WTC11 (cell line): ENCODE measurements around the gene RGS9. TPM values are rescaled to one million over a fixed set of nuclear protein-coding genes. Genes with fewer than 3 reads are reported as not detected.

Experiments used
- ATAC-seq: fragments of 200-7000 bp; cut with Tn5 transposase; 2 replicates; pipeline ENCODE4 v1.10.0; 2021; ENCODE audit warnings: mild to moderate bottlenecking, moderate library complexity
- CTCF ChIA-PET: fragments of 300-600 bp; sonication (Branson Sonifier 250); formaldehyde crosslinking; loops from one replicate; lab custom pipeline; 2021; ENCODE audit warnings: antibody characterized with exemption; lab: Charles Lee
- POLR2A ChIA-PET: fragments of 350-600 bp; sonication (Branson Sonifier 250); formaldehyde crosslinking; loops from one replicate; lab custom pipeline; 2021; ENCODE audit warnings: antibody characterized with exemption; lab: Charles Lee
- DNase-seq: peaks from one replicate; pipeline ENCODE4 v3.0.0; 2021; ENCODE audit warnings: low spot score
- H3K27ac Mint-ChIP-seq: 2 replicates; pipeline ENCODE4 v1.8.0; 2021; ENCODE audit warnings: mixed read lengths
- H3K27me3 Mint-ChIP-seq: 2 replicates; pipeline ENCODE4 v1.8.0; 2021; ENCODE audit warnings: low read depth, mild to moderate bottlenecking, moderate library complexity, mixed read lengths
- H3K36me3 Mint-ChIP-seq: 2 replicates; pipeline ENCODE4 v1.8.0; 2021; ENCODE audit warnings: mixed read lengths
- H3K4me1 Mint-ChIP-seq: 2 replicates; pipeline ENCODE4 v1.8.0; 2022; ENCODE audit warnings: mixed read lengths
- H3K4me3 Mint-ChIP-seq: 2 replicates; pipeline ENCODE4 v1.8.0; 2021; ENCODE audit warnings: mild to moderate bottlenecking, moderate library complexity, mixed read lengths
- H3K9me3 Mint-ChIP-seq: 2 replicates; pipeline ENCODE4 v1.8.0; 2021; ENCODE audit warnings: mixed read lengths
- CBFB ChIP-seq: sonication (generic); formaldehyde crosslinking; IDR thresholded peaks from 2 replicates; pipeline ENCODE4 v1.8.1; 2022; ENCODE audit warnings: mild to moderate bottlenecking, low read depth, missing genetic modification reagents
- CREB1 ChIP-seq: sonication (generic); formaldehyde crosslinking; IDR thresholded peaks from 2 replicates; pipeline ENCODE4 v1.8.0; 2023; ENCODE audit warnings: mild to moderate bottlenecking, missing genetic modification reagents
- FOXK1 ChIP-seq: sonication (generic); formaldehyde crosslinking; IDR thresholded peaks from 2 replicates; pipeline ENCODE4 v1.8.0; 2022; ENCODE audit warnings: mild to moderate bottlenecking, moderate library complexity, missing genetic modification reagents
- GTF2I ChIP-seq: fragments of 250-450 bp; sonication (Bioruptor Pico); conservative IDR thresholded peaks from 2 replicates; pipeline ENCODE4 v1.4.0; 2021; ENCODE audit warnings: mild to moderate bottlenecking
- HMGA2 ChIP-seq: fragments of 250-450 bp; sonication (Bioruptor Pico); IDR thresholded peaks from 2 replicates; pipeline ENCODE4 v1.4.0; 2021; ENCODE audit warnings: mild to moderate bottlenecking, moderate library complexity
- JAZF1 ChIP-seq: fragments of 250-450 bp; sonication (Bioruptor Pico); IDR thresholded peaks from 2 replicates; pipeline ENCODE4 v1.9.0; 2021; ENCODE audit warnings: moderate library complexity, mild to moderate bottlenecking, inconsistent platforms
- JUN ChIP-seq: sonication (generic); formaldehyde crosslinking; IDR thresholded peaks from 2 replicates; pipeline ENCODE4 v1.8.0; 2023; ENCODE audit warnings: mild to moderate bottlenecking, missing genetic modification reagents
- KAT7 ChIP-seq: sonication (generic); formaldehyde crosslinking; IDR thresholded peaks from 2 replicates; pipeline ENCODE4 v1.8.1; 2023; ENCODE audit warnings: missing genetic modification reagents, mild to moderate bottlenecking, borderline replicate concordance
- MXD4 ChIP-seq: fragments of 250-450 bp; sonication (Bioruptor Pico); IDR thresholded peaks from 2 replicates; pipeline ENCODE4 v1.8.0; 2021; ENCODE audit warnings: mild to moderate bottlenecking, moderate library complexity, borderline replicate concordance
- MYBL2 ChIP-seq: sonication (generic); formaldehyde crosslinking; IDR thresholded peaks from 2 replicates; pipeline ENCODE4 v1.8.1; 2023; ENCODE audit warnings: mild to moderate bottlenecking, moderate library complexity, missing genetic modification reagents
- NR3C1 ChIP-seq: sonication (generic); formaldehyde crosslinking; conservative IDR thresholded peaks from 2 replicates; pipeline ENCODE4 v1.8.1; 2023; ENCODE audit warnings: low read depth, mild to moderate bottlenecking, missing genetic modification reagents
- OVOL2 ChIP-seq: fragments of 250-450 bp; sonication (Bioruptor Pico); IDR thresholded peaks from 2 replicates; pipeline ENCODE4 v1.9.0; 2021; ENCODE audit warnings: mild to moderate bottlenecking, borderline replicate concordance
- RELA ChIP-seq: sonication (generic); formaldehyde crosslinking; IDR thresholded peaks from 2 replicates; pipeline ENCODE4 v1.8.1; 2022; ENCODE audit warnings: missing genetic modification reagents, mild to moderate bottlenecking, borderline replicate concordance
- SMAD3 ChIP-seq: sonication (generic); formaldehyde crosslinking; IDR thresholded peaks from 2 replicates; pipeline ENCODE4 v1.8.0; 2022; ENCODE audit warnings: missing genetic modification reagents, mild to moderate bottlenecking, borderline replicate concordance
- TEAD1 ChIP-seq: sonication (generic); formaldehyde crosslinking; IDR thresholded peaks from 2 replicates; pipeline ENCODE4 v1.8.0; 2022; ENCODE audit warnings: mild to moderate bottlenecking, missing genetic modification reagents
- TP53 ChIP-seq: sonication (generic); formaldehyde crosslinking; IDR thresholded peaks from 2 replicates; pipeline ENCODE4 v1.8.1; 2023; ENCODE audit warnings: mild to moderate bottlenecking, missing genetic modification reagents
- ZNF121 ChIP-seq: sonication (generic); formaldehyde crosslinking; IDR thresholded peaks from 2 replicates; pipeline ENCODE4 v1.8.0; 2023; ENCODE audit warnings: missing genetic modification reagents
- ZNF263 ChIP-seq: sonication (generic); formaldehyde crosslinking; IDR thresholded peaks from 2 replicates; pipeline ENCODE4 v1.8.1; 2022; ENCODE audit warnings: low read depth, mild to moderate bottlenecking, moderate library complexity, missing genetic modification reagents
- ZNF396 ChIP-seq: fragments of 250-450 bp; sonication (Bioruptor Pico); IDR thresholded peaks from 2 replicates; pipeline ENCODE4 v1.8.0; 2021; ENCODE audit warnings: mild to moderate bottlenecking, moderate library complexity, borderline replicate concordance
- ZNF416 ChIP-seq: fragments of 250-450 bp; sonication (Bioruptor Pico); IDR thresholded peaks from 2 replicates; pipeline ENCODE4 v1.9.0; 2021; ENCODE audit warnings: mild to moderate bottlenecking, inconsistent platforms
- total RNA-seq: library from RNA; stranded (reverse); gene quantifications from 3 replicates; pipeline ENCODE4 v1.2.3, GENCODE V29; 2021
- TF ChIP-seq, protein P1 (sequence below): sonication (generic); formaldehyde crosslinking; IDR thresholded peaks from 2 replicates; pipeline ENCODE4 v1.8.1; 2022; ENCODE audit warnings: low read depth, missing genetic modification reagents, borderline replicate concordance
- TF ChIP-seq, protein P2 (sequence below): sonication (generic); formaldehyde crosslinking; IDR thresholded peaks from 2 replicates; pipeline ENCODE4 v1.8.0; 2022; ENCODE audit warnings: mild to moderate bottlenecking, missing genetic modification reagents
- TF ChIP-seq, protein P3 (sequence below): sonication (generic); formaldehyde crosslinking; IDR thresholded peaks from 2 replicates; pipeline ENCODE4 v1.8.1; 2022; ENCODE audit warnings: mild to moderate bottlenecking, missing genetic modification reagents, moderate library complexity, borderline replicate concordance
- TF ChIP-seq, protein P4 (sequence below): sonication (generic); formaldehyde crosslinking; IDR thresholded peaks from 2 replicates; pipeline ENCODE4 v1.8.1; 2022; ENCODE audit warnings: low read depth, mild to moderate bottlenecking, moderate library complexity, missing genetic modification reagents, borderline replicate concordance
- TF ChIP-seq, protein P5 (sequence below): fragments of 250-450 bp; sonication (Bioruptor Pico); IDR thresholded peaks from 2 replicates; pipeline ENCODE4 v1.9.0; 2021; ENCODE audit warnings: mild to moderate bottlenecking
- TF ChIP-seq, protein P6 (sequence below): sonication (generic); formaldehyde crosslinking; IDR thresholded peaks from 2 replicates; pipeline ENCODE4 v1.8.0; 2022; ENCODE audit warnings: mild to moderate bottlenecking, missing genetic modification reagents

The RGS9 gene
- total RNA-seq, 1 experiment from 2014 or later: 11.3 TPM

DNA sequence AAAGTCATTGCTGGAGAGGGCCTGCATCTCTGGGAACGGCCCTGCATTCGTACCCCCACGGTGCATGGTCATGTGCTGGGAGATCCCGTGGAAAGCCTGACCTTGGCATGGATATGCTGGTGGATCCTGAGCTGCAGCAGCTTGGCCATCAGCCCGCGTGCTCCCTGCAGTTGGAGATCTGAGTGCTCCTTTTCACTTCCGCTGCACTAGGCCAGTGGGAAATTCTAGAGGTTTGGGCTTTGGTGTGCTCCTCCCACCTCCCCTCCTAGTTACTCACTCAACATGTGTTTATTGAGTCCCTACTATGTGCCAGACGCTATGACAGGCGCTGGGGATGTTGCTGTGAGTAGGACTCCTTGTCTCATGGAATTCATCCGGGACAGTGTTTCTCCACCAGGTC is 91.1 kb downstream of the RGS9 start:
- Mint-ChIP-seq H3K9me3 (peaks cover 9% of the 10 kb centered on the region), H3K4me3 (no peak overlapping the region), H3K4me1 (peaks cover 11% of the 10 kb centered on the region), H3K27ac (no peak overlapping the region), H3K27me3 (no peaks in the 10 kb centered on the region), H3K36me3 (no peaks in the 10 kb centered on the region)
- ATAC-seq (no peak), DNase-seq (no peak)
- CTCF ChIA-PET: no interaction called here
- TF ChIP-seq ZNF263 (CRISPR knock-in tag): no peak
- TF ChIP-seq FOXK1 (CRISPR knock-in tag): no peak
- no peak for TF ChIP-seq TP53 (CRISPR knock-in tag)
- TF ChIP-seq OVOL2 (CRISPR knock-in tag): no peak
- no peak for TF ChIP-seq GTF2I (CRISPR knock-in tag)
- TF ChIP-seq, protein P1, sequence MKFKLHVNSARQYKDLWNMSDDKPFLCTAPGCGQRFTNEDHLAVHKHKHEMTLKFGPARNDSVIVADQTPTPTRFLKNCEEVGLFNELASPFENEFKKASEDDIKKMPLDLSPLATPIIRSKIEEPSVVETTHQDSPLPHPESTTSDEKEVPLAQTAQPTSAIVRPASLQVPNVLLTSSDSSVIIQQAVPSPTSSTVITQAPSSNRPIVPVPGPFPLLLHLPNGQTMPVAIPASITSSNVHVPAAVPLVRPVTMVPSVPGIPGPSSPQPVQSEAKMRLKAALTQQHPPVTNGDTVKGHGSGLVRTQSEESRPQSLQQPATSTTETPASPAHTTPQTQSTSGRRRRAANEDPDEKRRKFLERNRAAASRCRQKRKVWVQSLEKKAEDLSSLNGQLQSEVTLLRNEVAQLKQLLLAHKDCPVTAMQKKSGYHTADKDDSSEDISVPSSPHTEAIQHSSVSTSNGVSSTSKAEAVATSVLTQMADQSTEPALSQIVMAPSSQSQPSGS (CRISPR knock-in tag): no peak
- TF ChIP-seq, protein P2, sequence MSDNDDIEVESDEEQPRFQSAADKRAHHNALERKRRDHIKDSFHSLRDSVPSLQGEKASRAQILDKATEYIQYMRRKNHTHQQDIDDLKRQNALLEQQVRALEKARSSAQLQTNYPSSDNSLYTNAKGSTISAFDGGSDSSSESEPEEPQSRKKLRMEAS (CRISPR knock-in tag): no peak
- TF ChIP-seq, protein P3, sequence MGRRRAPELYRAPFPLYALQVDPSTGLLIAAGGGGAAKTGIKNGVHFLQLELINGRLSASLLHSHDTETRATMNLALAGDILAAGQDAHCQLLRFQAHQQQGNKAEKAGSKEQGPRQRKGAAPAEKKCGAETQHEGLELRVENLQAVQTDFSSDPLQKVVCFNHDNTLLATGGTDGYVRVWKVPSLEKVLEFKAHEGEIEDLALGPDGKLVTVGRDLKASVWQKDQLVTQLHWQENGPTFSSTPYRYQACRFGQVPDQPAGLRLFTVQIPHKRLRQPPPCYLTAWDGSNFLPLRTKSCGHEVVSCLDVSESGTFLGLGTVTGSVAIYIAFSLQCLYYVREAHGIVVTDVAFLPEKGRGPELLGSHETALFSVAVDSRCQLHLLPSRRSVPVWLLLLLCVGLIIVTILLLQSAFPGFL (CRISPR knock-in tag): no peak
- no peak for TF ChIP-seq SMAD3
- POLR2A ChIA-PET: no interaction called here

DNA sequence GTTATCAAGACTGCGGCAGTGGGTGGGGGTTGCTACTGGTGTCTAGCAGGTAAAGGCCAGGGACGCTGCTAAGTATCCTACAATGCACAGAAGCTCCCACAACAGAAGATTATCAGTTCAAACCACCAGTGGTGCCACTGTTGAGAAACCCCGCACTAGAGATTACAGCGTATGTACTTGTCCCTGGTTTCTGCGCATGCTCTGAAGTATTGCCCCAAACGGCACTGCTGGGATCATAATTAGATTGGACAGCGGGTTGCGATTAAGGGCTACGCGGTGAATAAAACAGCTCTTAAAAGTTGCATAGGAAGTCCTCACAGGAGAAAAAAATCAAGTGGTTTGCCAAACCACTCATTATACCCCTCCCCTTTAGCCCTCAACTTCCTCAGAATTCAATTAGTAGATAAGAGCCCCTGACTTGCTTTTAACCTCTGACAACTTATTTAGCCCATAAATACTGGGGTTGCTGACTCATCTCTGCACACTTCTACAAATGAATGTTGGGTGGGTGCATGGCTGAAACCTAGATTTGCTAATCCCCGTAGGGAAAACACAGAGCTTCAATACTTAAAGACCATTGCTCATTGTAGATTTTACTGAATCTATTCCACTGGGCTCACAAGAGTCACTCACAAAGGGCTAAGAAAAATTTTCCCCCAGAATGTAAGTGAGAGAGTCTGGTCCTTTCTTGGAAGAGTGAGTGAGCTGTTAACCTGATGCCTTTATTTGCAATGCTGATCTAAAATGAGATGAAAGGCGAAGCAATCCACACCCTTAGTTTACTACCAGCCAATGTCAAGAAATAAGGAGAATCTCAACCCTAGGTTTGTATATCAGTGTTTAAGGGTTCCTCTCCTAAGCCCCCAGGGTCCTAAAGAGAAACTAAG is 91.8 kb downstream of the RGS9 start:
- Mint-ChIP-seq H3K4me1 (peaks cover 11% of the 10 kb centered on the region), H3K4me3 (no peak overlapping the region), H3K9me3 (peaks cover 9% of the 10 kb centered on the region), H3K36me3 (no peaks in the 10 kb centered on the region), H3K27me3 (no peaks in the 10 kb centered on the region), H3K27ac (no peak overlapping the region)
- POLR2A ChIA-PET: no interaction called here
- no peak for ATAC-seq
- CTCF ChIA-PET: no interaction called here
- no peak for TF ChIP-seq CBFB (CRISPR knock-in tag)
- TF ChIP-seq, protein P4, sequence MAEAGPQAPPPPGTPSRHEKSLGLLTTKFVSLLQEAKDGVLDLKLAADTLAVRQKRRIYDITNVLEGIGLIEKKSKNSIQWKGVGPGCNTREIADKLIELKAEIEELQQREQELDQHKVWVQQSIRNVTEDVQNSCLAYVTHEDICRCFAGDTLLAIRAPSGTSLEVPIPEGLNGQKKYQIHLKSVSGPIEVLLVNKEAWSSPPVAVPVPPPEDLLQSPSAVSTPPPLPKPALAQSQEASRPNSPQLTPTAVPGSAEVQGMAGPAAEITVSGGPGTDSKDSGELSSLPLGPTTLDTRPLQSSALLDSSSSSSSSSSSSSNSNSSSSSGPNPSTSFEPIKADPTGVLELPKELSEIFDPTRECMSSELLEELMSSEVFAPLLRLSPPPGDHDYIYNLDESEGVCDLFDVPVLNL (CRISPR knock-in tag): no peak
- no peak for TF ChIP-seq TP53 (CRISPR knock-in tag)
- DNase-seq: no peak

DNA sequence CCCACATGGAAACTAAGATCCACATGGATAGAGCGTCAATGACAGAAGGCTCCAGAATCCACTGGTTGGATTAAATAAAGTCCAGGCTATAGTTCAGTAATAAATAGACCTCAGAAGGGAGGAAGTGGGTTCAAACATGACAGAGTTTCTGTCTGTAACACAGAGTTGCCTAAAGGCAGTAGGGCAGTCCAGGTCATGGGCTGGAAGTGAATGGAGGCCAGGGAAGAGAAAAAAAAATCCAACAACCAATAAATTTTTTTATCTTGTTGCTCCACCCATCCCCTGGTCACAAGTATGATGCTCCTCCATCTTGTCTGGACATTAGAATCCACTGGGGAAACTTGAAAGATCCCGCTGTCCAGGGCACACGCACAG is 92.4 kb downstream of the RGS9 start:
- no peak overlapping the region for H3K27ac Mint-ChIP-seq

DNA sequence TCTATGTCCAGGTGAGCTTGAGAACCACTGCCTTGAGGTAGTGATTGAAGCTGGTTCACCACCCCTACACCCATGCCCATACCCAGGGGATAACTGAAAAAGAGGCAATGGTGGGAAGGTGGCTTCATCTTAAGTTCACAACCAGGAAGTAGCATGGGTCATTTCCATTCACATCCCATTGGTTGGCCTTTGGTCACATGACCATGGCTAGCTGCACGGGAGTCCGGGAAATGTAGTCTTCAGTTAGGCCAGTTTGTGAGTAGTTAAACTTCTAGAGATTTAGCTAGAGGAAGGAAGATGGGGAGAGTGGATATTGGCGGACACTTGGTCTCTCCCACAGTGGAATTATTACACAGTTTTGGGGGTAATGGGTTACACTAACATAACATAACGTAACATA is 92.9 kb downstream of the RGS9 start:
- POLR2A ChIA-PET: no interaction called here
- CTCF ChIA-PET: interaction anchor here (1.0 to 1.2 kb wide), 2 partner anchors 11 to 93 kb away, joined by 3 to 4 read pairs; partner anchors contain the start of gene RGS9
- Mint-ChIP-seq H3K27me3 (no peaks in the 10 kb centered on the region), H3K27ac (no peak overlapping the region), H3K4me1 (peaks cover 11% of the 10 kb centered on the region), H3K9me3 (peaks cover 12% of the 10 kb centered on the region), H3K36me3 (no peaks in the 10 kb centered on the region), H3K4me3 (no peak overlapping the region)
- DNase-seq (no peak), ATAC-seq (no peak)
- TF ChIP-seq TEAD1 (CRISPR knock-in tag) (no peak), KAT7 (CRISPR knock-in tag) (no peak), HMGA2 (CRISPR knock-in tag) (no peak), JUN (no peak), RELA (no peak), NR3C1 (CRISPR knock-in tag) (no peak), JAZF1 (CRISPR knock-in tag) (no peak), FOXK1 (CRISPR knock-in tag) (no peak), CREB1 (CRISPR knock-in tag) (no peak), ZNF396 (no peak), ZNF416 (CRISPR knock-in tag) (no peak)
- TF ChIP-seq, protein P5, sequence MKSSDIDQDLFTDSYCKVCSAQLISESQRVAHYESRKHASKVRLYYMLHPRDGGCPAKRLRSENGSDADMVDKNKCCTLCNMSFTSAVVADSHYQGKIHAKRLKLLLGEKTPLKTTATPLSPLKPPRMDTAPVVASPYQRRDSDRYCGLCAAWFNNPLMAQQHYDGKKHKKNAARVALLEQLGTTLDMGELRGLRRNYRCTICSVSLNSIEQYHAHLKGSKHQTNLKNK (CRISPR knock-in tag): no peak
- TF ChIP-seq, protein P6, sequence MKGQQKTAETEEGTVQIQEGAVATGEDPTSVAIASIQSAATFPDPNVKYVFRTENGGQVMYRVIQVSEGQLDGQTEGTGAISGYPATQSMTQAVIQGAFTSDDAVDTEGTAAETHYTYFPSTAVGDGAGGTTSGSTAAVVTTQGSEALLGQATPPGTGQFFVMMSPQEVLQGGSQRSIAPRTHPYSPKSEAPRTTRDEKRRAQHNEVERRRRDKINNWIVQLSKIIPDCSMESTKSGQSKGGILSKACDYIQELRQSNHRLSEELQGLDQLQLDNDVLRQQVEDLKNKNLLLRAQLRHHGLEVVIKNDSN (CRISPR knock-in tag): peak; percentile 57

More for the DNA sequence above, 92.4 kb downstream of the RGS9 start:
- Mint-ChIP-seq H3K4me1 (peaks cover 11% of the 10 kb centered on the region), H3K4me3 (no peak overlapping the region), H3K27me3 (no peaks in the 10 kb centered on the region), H3K36me3 (no peaks in the 10 kb centered on the region), H3K9me3 (peaks cover 9% of the 10 kb centered on the region)
- TF ChIP-seq MXD4 (no peak), ZNF121 (CRISPR knock-in tag) (no peak), ZNF416 (CRISPR knock-in tag) (no peak), MYBL2 (CRISPR knock-in tag) (no peak)
- DNase-seq (no peak), ATAC-seq (no peak)
- CTCF ChIA-PET: interaction anchor here (1.0 to 1.2 kb wide), 2 partner anchors 11 to 93 kb away, joined by 3 to 4 read pairs; partner anchors contain the start of gene RGS9
- POLR2A ChIA-PET: no interaction called here
